Measurements from ENCODE around the gene PAK2.

- TF ChIP-seq EZH2 (IDR thresholded peaks at IDR 0.05): no peak
- TF ChIP-seq CTCF (IDR thresholded peaks at IDR 0.05): no peak
These were observed 17.1 kb downstream of the PAK2 start for GRCh38 chr3:196756732-196757131.

Data from neural progenitor cell (in vitro differentiated cells).